Right cardiac atrium (tissue), 5 donors: ENCODE results near the gene BCAS3. TPM values are rescaled to one million over a fixed set of nuclear protein-coding genes. Genes with fewer than 3 reads are reported as not detected.
"Not testable (repeated sequence)": the region's sequence is repeated elsewhere in the genome, so short reads cannot be mapped to it uniquely, and the experiment has no call there.

Experiments used
- ATAC-seq, 2 donors: fragments of 200-7000 bp; cut with Tn5 transposase; one replicate each; pipeline versions ENCODE4 v1.8.0 to v1.9.1; 2020; ENCODE audit warnings: moderate library complexity in 2 of 2, mild to moderate bottlenecking in 1 of 2
- DNase-seq, 3 donors: peaks; one replicate each; pipeline ENCODE4 v3.0.0-alpha.2; 2020
- H3K27ac ChIP-seq: one replicate; pipeline ENCODE4 v1.5.1; 2013; ENCODE audit warnings: mild to moderate bottlenecking, low read length, control low read depth, moderate library complexity
- H3K27me3 ChIP-seq: one replicate; pipeline ENCODE4 v1.6.1; 2013; ENCODE audit not compliant: control insufficient read depth, insufficient read depth
- H3K4me1 ChIP-seq: one replicate; pipeline ENCODE4 v1.6.1; 2013; ENCODE audit warnings: low read length; ENCODE audit not compliant: control insufficient read depth, insufficient read depth
- H3K4me3 ChIP-seq: one replicate; pipeline ENCODE4 v1.5.1; 2013; ENCODE audit warnings: low read length, control low read depth
- H3K9me3 ChIP-seq: one replicate; pipeline ENCODE4 v1.6.1; 2013; ENCODE audit warnings: low read length; ENCODE audit not compliant: control insufficient read depth
- WGBS: extraction: QIAGEN DNeasy Blood & Tissue Kit; methylation state at CpG from one replicate; pipeline ENCODE4 v1.1.7; 2013; 5-methylcytosine and 5-hydroxymethylcytosine counted together
- intact Hi-C, 4 donors: fragments of 100-400 bp; cut with DNase I; formaldehyde crosslinking; loops; one replicate each; pipeline versions ENCODE4 v1.11.0 to v1.14.0; 2022 to 2023
- polyA plus RNA-seq: library from polyadenylated mRNA; stranded (reverse); fragments of 200-250 nt; gene quantifications from one replicate; pipeline ENCODE4 v1.2.3, GENCODE V29; 2013
- total RNA-seq, 4 donors: library from RNA; stranded (reverse); fragmentation: NEBNext Ultra II Directional; extraction: Animal tissue kit (Norgen Biotek cat#: 25700); gene quantifications; one replicate each; pipeline ENCODE4 v1.2.1, GENCODE V29; 2021
- donor health status: healthy with polysubstance abuse.
- donor health status: DM: no; HTN: yes; CAD: no.
- donor health status: DM: no; HTN: no; CAD: no.
- donor health status: DM: no; HTN: yes; CAD: no; lungs with severe emphysema.
- donor health status: DM: yes; HTN: yes; CAD: no.

The BCAS3 gene
- total and polyA plus RNA-seq, 5 donors: 6.6 to 19.6 (median 19.1) TPM

DNA sequence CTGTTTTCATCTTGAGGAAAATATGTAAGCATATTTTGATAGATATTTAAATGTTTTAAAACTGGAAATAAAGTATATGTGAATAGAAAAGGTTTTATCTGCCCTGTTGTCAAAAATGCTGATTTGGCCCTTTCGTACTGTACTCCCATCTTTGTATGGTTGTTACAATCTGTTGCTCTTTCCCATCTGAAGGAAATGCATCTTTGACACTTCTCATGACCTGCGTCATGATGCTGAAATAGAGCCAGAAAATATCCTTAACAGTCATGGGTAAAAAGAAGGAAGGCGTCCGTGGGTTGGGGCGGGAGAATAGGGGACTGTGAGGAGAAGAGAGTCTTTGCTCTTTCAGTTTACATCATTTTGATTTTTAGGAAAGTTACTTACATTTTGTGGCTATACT, 327.7 kb downstream of the BCAS3 start:
- intact Hi-C loops: loop anchor here in 1 of 4 donors (10.0 kb wide), 1 partner anchor 389 kb away; the partner anchor contains the start of gene TBX2
- ATAC-seq (no peak), DNase-seq (peak in 2 of 3 donors; percentile 13 to 42)
- Histone ChIP-seq H3K4me1 (no peaks in the 10 kb centered on the region), H3K27ac (no peak overlapping the region), H3K27me3 (no peaks in the 10 kb centered on the region), H3K4me3 (no peak overlapping the region), H3K9me3 (no peaks in the 10 kb centered on the region)
- WGBS: 77% methylated on average over 5 of the region's 5 CpGs

DNA sequence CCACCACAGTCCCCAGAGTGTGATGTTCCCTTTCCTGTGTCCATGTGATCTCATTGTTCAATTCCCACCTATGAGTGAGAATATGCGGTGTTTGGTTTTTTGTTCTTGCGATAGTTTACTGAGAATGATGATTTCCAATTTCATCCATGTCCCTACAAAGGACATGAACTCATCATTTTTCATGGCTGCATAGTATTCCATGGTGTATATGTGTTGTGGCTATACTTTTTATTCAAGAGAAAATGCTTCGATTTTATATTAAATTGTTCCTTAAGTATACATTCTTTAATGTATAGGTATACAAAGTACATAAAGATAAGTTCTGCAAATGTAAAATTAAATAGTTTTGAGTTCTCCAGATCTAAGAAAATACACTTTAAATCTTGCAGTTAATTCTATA, 328.3 kb downstream of the BCAS3 start:
- WGBS: 94% methylated on average over 1 of the region's 3 CpGs
- H3K4me1 ChIP-seq, H3K4me3 ChIP-seq, DNase-seq, ATAC-seq, H3K9me3 ChIP-seq, H3K27ac ChIP-seq, H3K27me3 ChIP-seq: not testable (repeated sequence)
- intact Hi-C loops: loop anchor here in 1 of 4 donors (10.0 kb wide), 1 partner anchor 389 kb away; the partner anchor contains the start of gene TBX2

DNA sequence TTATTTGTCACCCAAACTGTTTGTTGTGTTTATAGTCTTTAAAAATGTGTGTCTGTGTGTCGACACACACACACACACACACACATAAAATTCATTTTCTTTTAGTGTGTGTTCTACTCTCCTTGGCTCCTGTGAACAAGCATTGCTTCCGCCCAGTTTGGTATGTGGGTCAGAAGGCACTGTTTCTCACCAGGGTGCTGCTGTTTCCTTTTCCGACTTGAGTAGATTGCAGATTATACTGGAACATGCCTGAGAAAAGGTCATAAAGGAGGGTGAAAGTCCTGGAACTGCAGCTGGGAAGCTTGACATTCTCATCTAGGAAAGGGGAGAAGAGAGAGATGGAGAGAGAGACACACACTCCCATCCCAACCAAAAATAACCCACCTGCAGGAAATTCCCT, 330.3 kb downstream of the BCAS3 start:
- 47% methylated on average over 3 of the region's 3 CpGs for WGBS
- H3K4me3 ChIP-seq: no peak overlapping the region
- H3K27me3 ChIP-seq: no peaks in the 10 kb centered on the region
- intact Hi-C loops: loop anchor here in 1 of 4 donors (10.0 kb wide), 1 partner anchor 387 kb away; the partner anchor contains the start of gene TBX2
- H3K9me3 ChIP-seq: no peaks in the 10 kb centered on the region
- H3K4me1 ChIP-seq: no peaks in the 10 kb centered on the region
- ATAC-seq: peak; percentile 83 to 90
- peak overlapping the region; percentile 12 for H3K27ac ChIP-seq
- peak in 1 of 3 donors; percentile 21 for DNase-seq

DNA sequence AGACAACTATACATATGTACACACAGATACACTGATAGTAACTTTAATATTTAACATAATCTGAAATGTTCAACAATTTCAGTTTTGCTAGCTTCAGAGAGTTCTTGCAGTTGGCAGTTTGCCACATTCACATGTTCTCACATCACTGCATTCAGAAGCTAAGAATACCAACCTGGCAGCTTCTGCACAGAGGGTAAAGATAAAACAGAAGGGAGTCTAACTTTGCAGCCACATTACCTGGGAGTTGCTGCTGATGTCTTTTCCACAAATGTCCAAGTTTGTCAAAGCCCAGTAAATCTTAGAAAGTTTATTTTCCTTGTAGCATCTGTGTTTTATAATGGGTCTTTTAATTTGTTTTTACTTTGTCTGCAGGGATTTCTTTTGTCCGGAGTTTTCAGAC, 332.0 kb downstream of the BCAS3 start:
- intact Hi-C loops: loop anchor here in 1 of 4 donors (10.0 kb wide), 1 partner anchor 385 kb away; the partner anchor contains the start of gene TBX2
- Histone ChIP-seq H3K9me3 (no peaks in the 10 kb centered on the region), H3K27me3 (no peaks in the 10 kb centered on the region), H3K4me3 (no peak overlapping the region), H3K4me1 (no peaks in the 10 kb centered on the region), H3K27ac (no peak overlapping the region)
- ATAC-seq (no peak), DNase-seq (no peak)
- 33% methylated on average over 1 of the region's 1 CpG for WGBS

DNA sequence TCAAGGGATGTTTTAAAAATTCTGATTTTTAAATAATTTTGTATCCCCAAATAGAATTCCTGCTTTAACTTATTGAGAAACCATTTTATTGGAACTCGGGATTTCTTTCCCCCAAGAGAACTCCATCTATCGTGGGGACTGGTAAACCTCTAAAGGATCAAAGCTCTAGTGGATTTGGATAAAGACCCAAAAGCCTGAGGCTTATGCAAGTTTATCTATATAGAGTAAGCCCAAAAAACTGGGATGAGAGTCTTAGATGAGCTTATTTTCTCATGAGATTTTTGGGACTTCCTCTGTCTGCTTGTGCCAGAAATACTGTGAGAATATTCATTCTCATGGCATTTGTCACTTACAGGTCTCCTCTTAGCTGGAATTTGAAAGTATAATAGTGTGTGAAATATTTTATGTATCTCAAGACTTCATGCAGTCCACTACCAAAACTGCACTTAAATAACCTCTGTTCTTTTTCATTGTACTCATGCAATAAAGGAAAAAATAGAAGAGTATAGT, 333.1 kb downstream of the BCAS3 start:
- ATAC-seq: no peak
- WGBS: 71% methylated on average over 2 of the region's 2 CpGs
- DNase-seq: no peak
- Histone ChIP-seq H3K27ac (no peak overlapping the region), H3K9me3 (no peaks in the 10 kb centered on the region), H3K4me1 (no peaks in the 10 kb centered on the region), H3K27me3 (no peaks in the 10 kb centered on the region), H3K4me3 (no peak overlapping the region)
- intact Hi-C loops: no loop called here

DNA sequence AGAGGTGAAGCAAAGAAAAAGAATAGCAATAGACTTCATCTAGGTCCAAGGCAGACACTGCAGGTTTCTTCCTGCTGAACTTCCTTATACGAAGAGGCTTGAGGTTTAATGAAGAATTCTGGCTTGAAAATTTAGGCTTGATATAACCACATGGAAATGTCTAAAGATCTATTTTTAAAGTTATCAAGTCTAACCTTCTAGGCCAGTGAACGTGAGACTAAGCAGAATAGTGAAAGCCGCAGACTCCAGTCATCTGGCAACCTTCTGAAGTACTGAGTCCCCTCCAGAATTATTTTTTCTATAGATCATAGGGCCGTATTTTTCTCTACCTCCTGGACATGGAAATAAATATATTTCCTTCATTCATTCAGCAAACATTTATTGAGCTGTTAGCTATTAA, 333.6 kb downstream of the BCAS3 start:
- H3K4me1 ChIP-seq: no peaks in the 10 kb centered on the region
- intact Hi-C loops: no loop called here
- H3K4me3 ChIP-seq: no peak overlapping the region
- no peaks in the 10 kb centered on the region for H3K9me3 ChIP-seq
- H3K27ac ChIP-seq: no peak overlapping the region
- DNase-seq: no peak
- ATAC-seq: no peak
- no peaks in the 10 kb centered on the region for H3K27me3 ChIP-seq
- 69% methylated on average over 4 of the region's 4 CpGs for WGBS

DNA sequence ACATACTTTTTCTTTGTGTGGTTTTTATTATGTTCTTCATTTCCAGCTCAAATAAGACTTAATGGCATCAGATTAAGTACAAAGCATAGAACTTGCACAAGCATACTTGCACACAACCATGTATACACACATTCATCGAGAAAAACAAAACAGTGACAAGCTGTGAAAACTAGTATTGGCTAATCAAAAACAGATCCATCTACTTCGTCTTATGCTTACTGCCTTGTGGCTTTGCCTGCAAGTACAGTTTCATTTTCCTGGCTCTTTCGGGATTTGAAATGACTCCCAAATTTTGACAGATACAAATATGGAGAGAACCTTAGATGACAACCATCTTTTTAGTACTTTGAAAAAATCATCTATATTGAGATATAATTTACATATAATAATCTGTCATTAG, 338.3 kb downstream of the BCAS3 start:
- no peaks in the 10 kb centered on the region for H3K27me3 ChIP-seq
- DNase-seq: no peak
- no peak overlapping the region for H3K4me3 ChIP-seq
- no peaks in the 10 kb centered on the region for H3K9me3 ChIP-seq
- no peak overlapping the region for H3K27ac ChIP-seq
- intact Hi-C loops: no loop called here
- WGBS: 76% methylated on average over 3 of the region's 3 CpGs
- no peak for ATAC-seq
- no peaks in the 10 kb centered on the region for H3K4me1 ChIP-seq

DNA sequence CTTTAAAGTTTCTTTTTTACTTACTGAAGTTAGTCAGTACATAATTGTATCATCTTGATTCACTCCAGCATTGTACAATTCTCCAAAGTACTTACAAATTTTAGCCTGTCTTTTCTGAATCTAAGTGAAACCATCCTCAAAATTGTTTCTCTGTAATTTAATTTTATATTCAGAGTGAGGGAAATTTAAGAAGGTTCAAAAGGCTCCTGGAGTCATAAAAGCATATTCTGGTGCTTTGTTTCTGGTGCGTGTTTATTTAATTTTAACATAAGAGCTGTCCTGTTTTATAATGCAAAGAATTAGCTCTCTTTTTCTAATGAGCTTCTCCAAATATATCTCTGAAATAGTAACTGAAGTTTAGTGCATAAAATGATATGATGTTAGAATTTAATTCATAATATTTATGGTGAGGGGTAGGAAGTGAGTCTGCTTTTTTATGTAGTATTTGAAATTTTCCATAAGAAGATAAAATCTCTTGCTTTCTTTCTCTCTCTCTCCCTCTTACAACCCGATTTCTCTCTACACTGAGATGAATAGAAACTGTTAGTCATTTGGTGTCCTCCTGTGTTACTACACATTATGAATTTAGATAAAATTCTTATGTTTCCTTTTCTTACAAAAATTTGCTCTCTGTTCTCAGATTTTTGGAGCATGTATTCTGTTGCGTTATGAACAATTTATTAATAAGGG, 339.8 kb downstream of the BCAS3 start:
- Histone ChIP-seq H3K4me3 (no peak overlapping the region), H3K9me3 (no peaks in the 10 kb centered on the region), H3K27me3 (no peaks in the 10 kb centered on the region), H3K27ac (no peak overlapping the region), H3K4me1 (no peaks in the 10 kb centered on the region)
- ATAC-seq: no peak
- DNase-seq: no peak
- intact Hi-C loops: no loop called here
- 84% methylated on average over 3 of the region's 3 CpGs for WGBS

DNA sequence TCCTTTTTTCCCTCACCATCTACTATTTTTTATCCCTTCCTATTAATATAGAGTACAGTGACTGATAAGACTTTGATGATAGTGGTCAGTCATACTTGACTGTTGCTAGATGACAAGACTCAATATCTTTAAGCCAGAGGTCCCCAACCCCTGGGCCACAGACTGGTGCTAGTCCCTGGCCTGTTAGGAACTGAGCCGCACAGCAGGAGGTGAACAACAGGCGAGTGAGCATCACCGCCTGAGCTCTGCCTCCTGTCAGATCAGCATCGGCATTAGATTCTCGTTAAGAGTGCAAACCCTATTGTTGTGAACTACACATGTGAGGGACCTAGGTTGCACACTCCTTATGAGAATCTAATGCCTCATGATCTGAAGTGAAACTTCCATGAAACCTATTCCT, 341.3 kb downstream of the BCAS3 start:
- no peaks in the 10 kb centered on the region for H3K4me1 ChIP-seq
- DNase-seq (no peak), ATAC-seq (no peak)
- no peak overlapping the region for H3K4me3 ChIP-seq
- no peak overlapping the region for H3K27ac ChIP-seq
- intact Hi-C loops: no loop called here
- H3K9me3 ChIP-seq: no peaks in the 10 kb centered on the region
- 95% methylated on average over 5 of the region's 5 CpGs for WGBS
- no peaks in the 10 kb centered on the region for H3K27me3 ChIP-seq

DNA sequence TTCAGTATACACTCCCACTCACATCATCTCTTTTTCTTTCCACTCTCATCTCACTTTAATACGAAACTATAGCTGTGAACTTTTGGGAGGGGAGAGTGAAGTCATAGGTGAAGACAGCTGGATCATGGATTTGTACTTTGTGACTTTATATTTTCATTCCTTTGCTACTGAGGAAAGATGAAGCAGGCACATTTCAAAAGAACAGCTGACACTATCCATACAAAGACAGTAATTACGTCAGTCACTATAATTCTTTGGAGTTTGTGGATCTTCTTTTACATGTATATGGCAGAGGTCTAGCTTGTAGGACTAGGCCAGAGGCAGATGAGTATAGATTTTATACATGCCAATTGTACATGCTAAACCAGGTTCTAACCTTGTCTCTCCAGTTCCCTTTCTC, 346.3 kb downstream of the BCAS3 start:
- no peak for ATAC-seq
- no peak overlapping the region for H3K27ac ChIP-seq
- no peaks in the 10 kb centered on the region for H3K4me1 ChIP-seq
- no peak overlapping the region for H3K4me3 ChIP-seq
- H3K9me3 ChIP-seq: no peaks in the 10 kb centered on the region
- H3K27me3 ChIP-seq: no peaks in the 10 kb centered on the region
- no peak for DNase-seq
- intact Hi-C loops: no loop called here
- 87% methylated on average over 2 of the region's 2 CpGs for WGBS

DNA sequence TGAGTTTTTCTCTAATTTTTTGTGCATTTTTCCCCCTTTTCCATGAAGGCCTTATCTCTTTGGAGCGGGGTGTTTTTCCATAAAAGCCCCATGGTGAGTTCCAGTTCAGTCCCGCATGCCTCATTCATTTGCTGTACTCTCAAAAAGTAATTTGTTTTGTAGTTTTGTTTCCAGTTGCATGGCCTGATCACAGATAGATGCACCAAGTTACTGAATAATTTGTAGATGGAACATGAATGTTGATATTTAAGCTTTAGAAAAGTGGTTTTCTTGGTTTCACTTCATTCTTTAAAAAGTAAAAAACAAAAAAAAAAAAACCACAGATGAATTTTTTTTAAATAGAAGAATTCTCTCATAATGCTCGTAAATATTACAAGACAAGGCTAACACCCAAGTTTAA, 349.2 kb downstream of the BCAS3 start:
- Histone ChIP-seq H3K4me3 (no peak overlapping the region), H3K4me1 (no peaks in the 10 kb centered on the region), H3K27me3 (no peaks in the 10 kb centered on the region), H3K27ac (no peak overlapping the region), H3K9me3 (no peaks in the 10 kb centered on the region)
- no peak for DNase-seq
- intact Hi-C loops: no loop called here
- ATAC-seq: no peak
- 94% methylated on average over 3 of the region's 3 CpGs for WGBS
